ENCODE data around the gene SP140L.

DNA sequence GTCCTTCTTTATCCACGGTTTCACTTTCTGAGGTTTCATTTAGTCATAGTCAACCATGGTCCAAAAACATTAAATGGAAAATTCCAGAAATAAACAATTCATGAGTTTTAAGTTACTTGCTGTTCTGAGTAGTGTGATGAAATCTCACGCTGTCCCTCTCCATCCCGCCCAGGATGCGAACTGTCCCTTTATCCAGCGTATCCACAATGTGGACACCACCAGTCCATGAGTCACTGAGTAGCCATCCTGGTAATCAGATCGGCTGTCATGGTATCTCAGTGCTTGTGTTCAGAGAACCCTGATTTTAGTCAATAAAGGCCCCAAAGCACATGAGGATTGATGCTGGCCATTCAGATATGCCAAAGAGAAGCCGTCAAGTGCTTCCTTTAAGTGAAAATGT is 3.7 kb downstream of the SP140L start:
- TF ChIP-seq, protein P1, sequence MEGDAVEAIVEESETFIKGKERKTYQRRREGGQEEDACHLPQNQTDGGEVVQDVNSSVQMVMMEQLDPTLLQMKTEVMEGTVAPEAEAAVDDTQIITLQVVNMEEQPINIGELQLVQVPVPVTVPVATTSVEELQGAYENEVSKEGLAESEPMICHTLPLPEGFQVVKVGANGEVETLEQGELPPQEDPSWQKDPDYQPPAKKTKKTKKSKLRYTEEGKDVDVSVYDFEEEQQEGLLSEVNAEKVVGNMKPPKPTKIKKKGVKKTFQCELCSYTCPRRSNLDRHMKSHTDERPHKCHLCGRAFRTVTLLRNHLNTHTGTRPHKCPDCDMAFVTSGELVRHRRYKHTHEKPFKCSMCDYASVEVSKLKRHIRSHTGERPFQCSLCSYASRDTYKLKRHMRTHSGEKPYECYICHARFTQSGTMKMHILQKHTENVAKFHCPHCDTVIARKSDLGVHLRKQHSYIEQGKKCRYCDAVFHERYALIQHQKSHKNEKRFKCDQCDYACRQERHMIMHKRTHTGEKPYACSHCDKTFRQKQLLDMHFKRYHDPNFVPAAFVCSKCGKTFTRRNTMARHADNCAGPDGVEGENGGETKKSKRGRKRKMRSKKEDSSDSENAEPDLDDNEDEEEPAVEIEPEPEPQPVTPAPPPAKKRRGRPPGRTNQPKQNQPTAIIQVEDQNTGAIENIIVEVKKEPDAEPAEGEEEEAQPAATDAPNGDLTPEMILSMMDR (IDR thresholded peaks at IDR 0.05) = no peak
- TF ChIP-seq EP300 (IDR thresholded peaks at IDR 0.05) (no peak), POLR2A (IDR thresholded peaks at IDR 0.05) (no peak), POLR2AphosphoS5 (IDR thresholded peaks at IDR 0.05) (no peak)

All from upper lobe of left lung (tissue), 4 donors.